Glomerular visceral epithelial cell (primary cell): ENCODE results near the gene ZNF267.
"Not testable (repeated sequence)": the region's sequence is repeated elsewhere in the genome, so short reads cannot be mapped to it uniquely, and the experiment has no call there.

Experiments used
- DNase-seq: peaks from one replicate; pipeline ENCODE4 v3.0.0-alpha.2; 2016; ENCODE audit errors: extremely low spot score

ZNF267 gene

DNA sequence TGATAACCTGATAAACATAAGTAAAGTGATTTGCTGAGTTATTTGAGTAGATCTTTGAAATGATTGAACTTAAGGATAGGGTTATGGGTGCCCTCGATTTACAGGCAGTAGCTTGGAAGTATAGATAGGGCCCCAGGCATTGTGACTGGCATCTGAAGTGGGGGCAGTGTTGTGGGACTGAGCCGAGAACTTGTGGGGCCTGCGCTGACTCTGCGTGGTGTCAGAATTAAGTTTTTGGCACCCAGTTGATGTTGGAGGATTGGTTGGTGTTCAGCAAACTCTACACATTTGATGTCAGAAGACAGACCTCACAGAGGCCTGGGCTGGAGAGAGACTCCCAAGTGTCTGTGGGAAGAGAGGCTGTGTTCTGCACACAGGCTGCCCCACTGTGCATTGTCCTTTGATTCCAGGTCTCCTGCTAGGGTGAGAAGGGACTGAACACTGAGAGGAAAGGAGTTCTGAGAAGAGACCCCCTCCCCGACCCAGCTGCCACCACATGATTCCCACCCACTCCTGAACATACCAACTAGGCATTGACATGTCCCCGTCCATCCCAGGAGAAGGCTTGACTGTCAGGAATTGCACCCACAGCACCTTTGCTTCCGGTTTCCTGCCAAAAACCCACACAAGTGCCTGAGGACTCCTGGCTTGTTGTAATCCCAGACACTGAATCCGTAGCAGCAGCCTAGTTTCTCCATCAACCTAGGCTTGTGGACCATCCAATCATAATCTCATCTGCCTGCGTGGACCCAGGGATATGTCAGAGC, 4.5 kb downstream of the ZNF267 start:
- no peak for DNase-seq

- no peak for DNase-seq
These were observed 6.3 kb downstream of the ZNF267 start for GRCh38 chr16:31879937-31880321.

GRCh38 chr16:31880322-31880979, 6.8 kb downstream of the ZNF267 start:
- peak; percentile 35 for DNase-seq

DNA sequence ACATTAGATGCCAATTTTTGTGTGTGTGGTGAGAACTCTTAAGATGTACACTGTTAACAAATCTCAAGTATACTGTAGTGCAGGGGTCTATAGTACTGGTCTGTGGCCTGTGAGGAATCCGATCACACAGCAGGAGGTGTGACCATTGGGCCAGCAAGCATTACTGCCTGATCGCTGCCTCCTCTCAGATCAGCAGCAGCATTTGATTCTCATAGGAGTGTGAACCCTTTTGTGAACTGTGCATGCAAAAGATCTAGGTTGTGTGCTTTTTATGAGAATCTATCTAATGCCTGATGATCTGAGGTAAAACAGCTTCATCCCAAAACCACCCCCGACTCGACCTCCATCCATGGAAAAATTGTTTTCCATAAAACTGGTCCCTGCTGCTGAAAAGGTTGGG, 12.6 kb downstream of the ZNF267 start:
- no peak for DNase-seq

- no peak for DNase-seq
These were observed 15.1 kb downstream of the ZNF267 start for GRCh38 chr16:31888735-31889134.

- DNase-seq: not testable (repeated sequence)
These were observed 18.5 kb downstream of the ZNF267 start for GRCh38 chr16:31892111-31892510.

DNA sequence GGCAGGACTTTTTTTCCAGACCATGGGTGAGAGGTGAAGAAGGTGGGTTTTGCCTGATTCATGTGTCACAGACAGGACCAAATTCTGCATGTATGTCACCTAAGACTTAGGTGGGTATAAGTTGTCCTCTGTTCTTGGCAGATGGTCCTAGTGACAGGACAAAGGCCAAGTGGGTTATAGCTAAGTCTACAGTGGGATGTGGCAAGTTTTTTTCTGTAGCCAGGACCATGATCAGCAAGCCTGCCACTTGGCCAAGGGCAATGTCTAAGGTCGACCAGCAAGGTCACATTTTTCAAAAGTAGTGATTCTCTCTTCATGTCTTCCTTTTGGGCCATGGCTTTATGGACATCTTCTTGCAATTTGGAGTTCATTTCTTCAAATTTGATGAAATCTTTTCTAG, 20.2 kb downstream of the ZNF267 start:
- DNase-seq: no peak

DNA sequence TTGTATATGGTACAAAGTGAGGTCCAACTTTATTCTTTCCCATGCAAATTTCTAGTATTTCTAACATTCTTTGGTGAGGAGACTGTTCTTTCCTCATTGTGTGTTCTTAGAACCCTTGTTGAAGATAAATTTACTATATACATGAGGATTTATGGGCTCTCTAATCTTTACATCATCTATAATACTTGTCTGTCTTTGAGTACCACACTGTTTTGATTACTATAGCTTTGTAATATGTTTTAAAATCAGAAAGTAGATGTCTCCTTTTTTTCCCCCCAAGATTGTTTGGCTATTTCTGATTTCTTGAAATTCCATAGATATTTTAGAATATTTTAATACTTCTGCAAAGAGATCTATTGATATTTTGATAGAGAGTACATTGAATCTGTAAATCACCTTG, 23.7 kb downstream of the ZNF267 start:
- DNase-seq: no peak

DNA sequence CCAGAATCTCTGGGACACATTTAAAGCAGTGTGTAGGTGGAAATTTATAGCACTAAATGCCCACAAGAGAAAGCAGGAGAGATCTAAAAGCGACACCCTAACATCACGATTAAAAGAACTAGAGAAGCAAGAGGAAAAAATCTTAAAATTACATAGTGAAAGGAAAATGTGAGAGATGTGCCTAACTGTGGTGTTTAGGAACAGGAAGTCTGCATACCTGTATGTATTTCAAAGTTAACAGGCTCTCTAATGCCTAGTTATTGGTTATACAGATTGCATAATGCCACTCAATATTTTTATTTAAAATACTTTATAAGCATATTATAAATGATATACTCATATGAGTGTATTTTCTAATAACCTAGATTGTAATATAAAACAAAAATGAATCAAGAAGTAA, 25.9 kb downstream of the ZNF267 start:
- no peak for DNase-seq

DNA sequence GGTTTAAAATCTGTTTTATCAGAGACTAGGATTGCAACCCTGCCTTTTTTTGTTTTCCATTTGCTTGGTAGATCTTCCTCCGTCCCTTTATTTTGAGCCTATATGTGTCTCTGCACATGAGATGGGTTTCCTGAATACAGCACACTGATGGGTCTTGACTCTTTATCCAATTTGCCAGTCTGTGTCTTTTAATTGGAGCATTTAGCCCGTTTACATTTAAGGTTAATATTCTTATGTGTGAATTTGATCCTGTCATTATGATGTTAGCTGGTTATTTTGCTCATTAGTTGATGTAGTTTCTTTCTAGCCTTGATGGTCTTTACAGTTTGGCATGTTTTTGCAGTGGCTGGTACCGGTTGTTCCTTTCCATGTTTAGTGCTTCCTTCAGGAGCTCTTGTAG, 31.0 kb downstream of the ZNF267 start:
- DNase-seq: not testable (repeated sequence)

GRCh38 chr16:31913668-31914067, 40.1 kb downstream of the ZNF267 start:
- no peak for DNase-seq

- no peak for DNase-seq
These were observed 42.5 kb downstream of the ZNF267 start for GRCh38 chr16:31916056-31916488.

DNA sequence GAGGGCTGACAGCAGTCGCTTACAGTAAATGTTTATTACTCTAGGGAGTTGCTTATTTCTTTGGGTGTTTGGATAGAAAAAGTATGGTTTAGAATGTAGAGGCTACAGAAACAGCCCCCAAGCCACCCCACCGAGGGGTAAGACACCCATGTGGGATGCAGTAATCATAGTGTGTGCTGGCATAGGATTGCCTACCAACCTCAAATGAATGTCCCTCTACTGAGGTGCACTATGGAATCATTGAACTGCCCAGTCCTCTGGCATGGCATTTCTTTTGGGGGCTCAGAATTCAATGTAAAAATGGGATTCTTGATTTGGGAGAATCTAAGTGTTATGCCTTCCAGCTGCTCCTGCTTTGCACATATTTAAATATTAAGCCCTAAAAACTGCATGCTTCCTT, 46.8 kb downstream of the ZNF267 start:
- DNase-seq: no peak

GRCh38 chr16:31951806-31952205, 78.2 kb downstream of the ZNF267 start:
- not testable (repeated sequence) for DNase-seq

DNA sequence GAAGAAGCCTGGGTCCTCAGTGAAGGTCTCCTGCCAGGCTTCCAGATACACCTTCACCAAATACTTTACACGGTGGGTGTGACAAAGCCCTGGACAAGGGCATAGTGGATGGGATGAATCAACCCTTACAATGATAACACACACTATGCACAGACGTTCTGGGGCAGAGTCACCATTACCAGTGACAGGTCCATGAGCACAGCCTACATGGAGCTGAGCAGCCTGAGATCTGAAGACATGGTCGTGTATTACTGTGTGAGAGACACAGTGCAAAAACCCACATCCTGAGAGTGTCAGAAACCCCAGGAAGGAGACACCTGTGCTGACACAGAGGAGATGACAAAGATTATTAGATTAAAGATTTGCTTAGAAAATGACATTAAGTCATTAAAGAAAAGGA, 78.6 kb downstream of the ZNF267 start:
- not testable (repeated sequence) for DNase-seq

DNA sequence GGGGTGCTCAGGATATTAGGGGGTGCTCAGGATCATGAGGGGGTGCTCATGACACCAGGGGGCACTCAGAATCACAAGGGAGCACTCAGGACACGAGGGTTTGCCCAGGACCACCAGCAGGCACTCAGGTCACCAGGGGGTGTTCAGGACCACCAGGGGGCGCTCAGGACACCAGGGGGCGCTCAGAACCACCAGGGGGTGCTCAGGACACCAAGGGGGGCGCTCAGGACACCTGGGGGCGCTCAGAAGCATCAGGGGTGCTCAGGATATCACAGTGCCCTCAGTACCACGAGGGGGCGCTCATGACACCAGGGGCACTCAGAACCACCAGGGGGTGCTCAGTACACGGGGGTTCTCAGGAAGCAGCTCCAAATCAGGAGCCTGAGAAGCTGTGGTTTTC, 82.6 kb downstream of the ZNF267 start:
- not testable (repeated sequence) for DNase-seq

GRCh38 chr16:31960186-31960910, 86.7 kb downstream of the ZNF267 start:
- DNase-seq: not testable (repeated sequence)
